ENCODE data around the gene PRPF38A. TPM values are rescaled to one million over a fixed set of nuclear protein-coding genes. Genes with fewer than 3 reads are reported as not detected.

The PRPF38A gene
- total and polyA plus RNA-seq, 4 donors = 13.6 to 37.9 (median 27.6) TPM

GRCh38 chr1:52356818-52357355 is 47.5 kb upstream of the PRPF38A start:
- Histone ChIP-seq H3K36me3 (ENCODE audit: control insufficient read depth in 4 of 4, insufficient read depth in 4 of 4, low read length in 4 of 4) (peaks cover 52 to 89% (median 59%) of the 10 kb centered on the region in 4 donors), H3K4me3 (no peak overlapping the region), H3K27me3 (ENCODE audit: control insufficient read depth in 3 of 3, insufficient read depth in 3 of 3, low read length in 2 of 3) (no peaks in the 10 kb centered on the region), H3K27ac (ENCODE audit: low read depth in 1 of 2, low read length in 1 of 2) (no peak overlapping the region), H3K9ac (ENCODE audit: insufficient read depth in 1 of 2, low read length in 2 of 2) (no peak overlapping the region), H3K4me1 (ENCODE audit: control insufficient read depth in 5 of 5, insufficient read depth in 5 of 5, low read length in 5 of 5) (no peaks in the 10 kb centered on the region), H3K9me3 (ENCODE audit: control insufficient read depth in 4 of 4, insufficient read depth in 3 of 4, low read length in 3 of 4) (no peaks in the 10 kb centered on the region)
- TF ChIP-seq CTCF (IDR thresholded peaks at IDR 0.05; ENCODE audit: control extremely low read depth, extremely low read depth) = no peak
- no peak for DNase-seq
- 92 to 94% methylated on average over 8 of the region's 8 CpGs for WGBS, 2 donors
- ATAC-seq (ENCODE audit: insufficient read depth, low FRiP score) = no peak

- Histone ChIP-seq H3K9ac (ENCODE audit: insufficient read depth in 1 of 2, low read length in 2 of 2) (no peak overlapping the region), H3K36me3 (ENCODE audit: control insufficient read depth in 4 of 4, insufficient read depth in 4 of 4, low read length in 4 of 4) (peaks cover 52 to 94% (median 63%) of the 10 kb centered on the region in 4 donors), H3K27ac (ENCODE audit: low read depth in 1 of 2, low read length in 1 of 2) (no peak overlapping the region), H3K4me1 (ENCODE audit: control insufficient read depth in 5 of 5, insufficient read depth in 5 of 5, low read length in 5 of 5) (no peaks in the 10 kb centered on the region), H3K9me3 (ENCODE audit: control insufficient read depth in 4 of 4, insufficient read depth in 3 of 4, low read length in 3 of 4) (no peaks in the 10 kb centered on the region), H3K27me3 (ENCODE audit: control insufficient read depth in 3 of 3, insufficient read depth in 3 of 3, low read length in 2 of 3) (no peaks in the 10 kb centered on the region), H3K4me3 (no peak overlapping the region)
- TF ChIP-seq CTCF (IDR thresholded peaks at IDR 0.05; ENCODE audit: control extremely low read depth, extremely low read depth) = no peak
- WGBS, 2 donors = 97 to 98% methylated on average over 9 of the region's 9 CpGs
- ATAC-seq (ENCODE audit: insufficient read depth, low FRiP score) (no peak), DNase-seq (no peak)
Measured at GRCh38 chr1:52357397-52357796, 47.0 kb upstream of the PRPF38A start.

- 96 to 97% methylated on average over 18 of the region's 18 CpGs for WGBS, 2 donors
- no peaks in the 10 kb centered on the region for H3K4me1 ChIP-seq (ENCODE audit: control insufficient read depth in 5 of 5, insufficient read depth in 5 of 5, low read length in 5 of 5)
- no peak for TF ChIP-seq CTCF (IDR thresholded peaks at IDR 0.05; ENCODE audit: control extremely low read depth, extremely low read depth)
- ATAC-seq (ENCODE audit: insufficient read depth, low FRiP score) (no peak), DNase-seq (no peak)
- H3K9me3 ChIP-seq (ENCODE audit: control insufficient read depth in 4 of 4, insufficient read depth in 3 of 4, low read length in 3 of 4) = no peaks in the 10 kb centered on the region
- no peak overlapping the region for H3K9ac ChIP-seq (ENCODE audit: insufficient read depth in 1 of 2, low read length in 2 of 2)
- H3K27ac ChIP-seq (ENCODE audit: low read depth in 1 of 2, low read length in 1 of 2) = no peak overlapping the region
- no peaks in the 10 kb centered on the region for H3K27me3 ChIP-seq (ENCODE audit: control insufficient read depth in 3 of 3, insufficient read depth in 3 of 3, low read length in 2 of 3)
- H3K36me3 ChIP-seq (ENCODE audit: control insufficient read depth in 4 of 4, insufficient read depth in 4 of 4, low read length in 4 of 4) = peaks cover 45 to 83% (median 60%) of the 10 kb centered on the region in 4 donors
- H3K4me3 ChIP-seq = no peak overlapping the region
Measured at GRCh38 chr1:52358851-52359497, 45.4 kb upstream of the PRPF38A start.
